ENCODE data around the gene PHIP. TPM values are rescaled to one million over a fixed set of nuclear protein-coding genes. Genes with fewer than 3 reads are reported as not detected.

PHIP gene
- polyA plus RNA-seq, 6 donors from 2014 or later: 9.0 to 18.7 (median 14.5) TPM

DNA sequence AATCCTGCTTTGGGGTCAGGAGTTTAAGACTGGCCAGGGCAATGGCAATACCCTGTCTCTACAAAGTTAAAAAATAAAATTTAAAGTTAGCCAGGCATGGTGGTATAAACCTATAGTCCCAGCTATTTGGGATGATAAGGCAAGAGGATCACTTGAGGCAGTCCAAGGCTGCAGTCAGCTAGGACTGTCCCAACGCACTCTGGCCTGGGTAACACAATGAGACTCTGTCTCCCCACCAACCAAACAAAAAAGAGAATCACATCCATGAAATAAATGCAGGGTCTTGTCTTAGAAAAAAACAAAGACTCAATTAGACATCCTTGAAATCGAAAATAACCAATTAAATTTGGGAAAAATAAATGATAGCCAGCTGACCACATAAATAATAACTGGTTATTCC lies 88.9 kb downstream of the PHIP start:
- no peaks in the 10 kb centered on the region for H3K4me1 Mint-ChIP-seq
- no peak for ATAC-seq (ENCODE audit: low read depth in 2 of 2)
- H3K4me3 Mint-ChIP-seq: no peak overlapping the region
- H3K27ac Mint-ChIP-seq: no peak overlapping the region
- no peaks in the 10 kb centered on the region for H3K9me3 Mint-ChIP-seq
- peaks cover 45 to 52% of the 10 kb centered on the region in 2 donors for H3K36me3 Mint-ChIP-seq
- no peak for DNase-seq
- H3K27me3 Mint-ChIP-seq: no peaks in the 10 kb centered on the region

DNA sequence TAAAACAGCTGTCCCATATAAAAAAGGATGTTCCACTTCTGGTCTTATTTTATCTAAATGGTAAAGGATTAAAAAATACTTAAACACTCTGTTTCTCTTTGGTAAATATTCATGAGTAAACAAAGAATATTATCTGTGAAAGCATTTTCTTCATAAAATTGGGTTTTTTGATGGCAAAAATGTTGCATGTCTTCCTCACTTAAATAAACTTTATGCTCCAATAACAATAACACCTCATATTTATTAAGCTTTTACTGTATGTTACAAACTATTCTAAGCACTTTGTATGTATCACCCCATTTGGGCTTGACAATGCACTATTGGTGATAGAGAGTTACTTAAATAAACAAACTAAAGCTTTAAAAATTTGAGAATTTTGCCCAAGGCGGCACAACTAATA lies 91.9 kb downstream of the PHIP start:
- no peak overlapping the region for H3K4me3 Mint-ChIP-seq
- H3K4me1 Mint-ChIP-seq: no peaks in the 10 kb centered on the region
- no peaks in the 10 kb centered on the region for H3K9me3 Mint-ChIP-seq
- H3K27ac Mint-ChIP-seq: no peak overlapping the region
- peaks cover 46 to 52% of the 10 kb centered on the region in 2 donors for H3K36me3 Mint-ChIP-seq
- no peaks in the 10 kb centered on the region for H3K27me3 Mint-ChIP-seq
- DNase-seq (no peak), ATAC-seq (ENCODE audit: low read depth in 2 of 2) (no peak)

DNA sequence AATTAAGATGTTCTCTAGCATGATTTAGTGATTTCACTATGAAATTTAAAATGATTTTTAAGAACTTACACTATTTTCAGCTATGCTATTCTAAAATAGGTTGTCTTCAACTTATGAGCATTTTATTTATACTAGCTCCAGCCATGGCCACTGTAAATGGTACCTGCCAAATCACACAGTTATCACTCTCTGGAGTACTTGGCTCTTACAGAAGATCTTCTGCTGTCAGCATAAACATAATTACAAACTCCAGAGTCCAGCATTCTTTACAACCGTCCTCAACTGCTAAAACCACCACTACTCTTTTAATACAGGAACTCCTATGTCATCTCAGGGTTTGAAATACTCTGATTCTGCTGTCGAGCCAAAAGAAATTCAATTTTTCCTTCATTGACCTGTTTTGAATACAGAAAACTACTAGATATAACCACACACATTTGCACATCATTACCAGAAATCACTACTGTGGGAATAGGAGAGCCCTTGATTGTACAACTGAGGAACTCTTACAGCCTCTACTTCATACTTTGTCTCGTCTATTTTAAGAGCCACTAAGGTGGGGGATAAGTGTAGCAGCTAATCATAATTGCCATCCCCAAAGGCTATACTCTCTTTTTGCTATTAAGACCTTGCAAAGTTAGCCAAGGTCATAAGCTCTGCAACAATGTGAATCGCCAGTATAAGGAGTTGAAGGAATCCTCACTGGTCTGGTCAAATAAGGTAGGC lies 93.7 kb downstream of the PHIP start:
- no peak for DNase-seq
- H3K4me1 Mint-ChIP-seq: peaks cover 0 to 5% (median 0%) of the 10 kb centered on the region in 3 donors
- no peaks in the 10 kb centered on the region for H3K9me3 Mint-ChIP-seq
- ATAC-seq (ENCODE audit: low read depth in 2 of 2): no peak
- H3K27ac Mint-ChIP-seq: peak overlapping the region in 2 of 6 donors; percentile 3 to 18
- no peak overlapping the region for H3K4me3 Mint-ChIP-seq
- H3K36me3 Mint-ChIP-seq: peaks cover 42 to 44% of the 10 kb centered on the region in 2 donors
- no peaks in the 10 kb centered on the region for H3K27me3 Mint-ChIP-seq

DNA sequence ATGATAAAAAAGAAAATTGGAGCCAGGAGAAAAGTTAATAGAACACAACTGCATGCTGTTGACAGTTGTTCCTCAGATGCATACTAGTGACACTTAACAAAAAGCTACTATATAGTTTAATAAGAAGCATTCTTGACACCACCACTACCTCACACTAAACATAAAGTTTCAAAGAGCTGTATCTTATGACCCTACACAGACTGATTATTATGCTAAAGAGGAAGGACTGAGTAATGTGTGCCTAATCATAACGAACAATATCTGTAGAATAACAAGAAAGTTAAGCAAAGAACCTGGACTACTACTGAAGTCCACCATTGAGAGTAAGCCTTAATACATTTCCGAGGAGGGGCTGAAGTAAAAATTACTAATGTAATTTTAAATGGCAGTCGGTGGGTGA lies 110.9 kb downstream of the PHIP start:
- Mint-ChIP-seq H3K4me3 (no peak overlapping the region), H3K36me3 (peaks cover 24 to 33% of the 10 kb centered on the region in 2 donors), H3K4me1 (no peaks in the 10 kb centered on the region), H3K27me3 (no peaks in the 10 kb centered on the region), H3K27ac (no peak overlapping the region), H3K9me3 (no peaks in the 10 kb centered on the region)
- ATAC-seq (ENCODE audit: low read depth in 2 of 2) (no peak), DNase-seq (no peak)

DNA sequence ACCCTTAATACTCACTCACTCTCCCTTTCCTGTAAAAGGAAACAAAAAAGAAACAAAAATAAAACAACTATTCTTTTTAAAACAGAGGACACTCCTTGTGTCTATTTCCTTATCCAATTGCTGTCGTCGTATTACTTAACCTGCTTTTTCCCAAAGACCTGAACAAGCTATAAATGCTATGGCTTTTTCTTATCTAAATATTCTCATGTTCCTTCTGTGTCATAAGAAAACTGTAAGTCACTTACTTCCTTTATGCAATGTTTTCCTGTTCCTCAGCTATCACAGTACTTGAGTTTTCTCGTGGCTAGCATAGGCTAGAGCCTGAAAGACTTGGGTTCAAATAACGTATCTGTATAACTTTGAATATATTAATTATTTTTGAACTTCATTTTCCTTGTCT lies 111.5 kb downstream of the PHIP start:
- Mint-ChIP-seq H3K27me3 (no peaks in the 10 kb centered on the region), H3K36me3 (peaks cover 27 to 39% of the 10 kb centered on the region in 2 donors), H3K27ac (peak overlapping the region in 2 of 6 donors; percentile 21 to 61), H3K4me1 (no peaks in the 10 kb centered on the region), H3K4me3 (no peak overlapping the region), H3K9me3 (no peaks in the 10 kb centered on the region)
- DNase-seq: no peak
- ATAC-seq (ENCODE audit: low read depth in 2 of 2): no peak

DNA sequence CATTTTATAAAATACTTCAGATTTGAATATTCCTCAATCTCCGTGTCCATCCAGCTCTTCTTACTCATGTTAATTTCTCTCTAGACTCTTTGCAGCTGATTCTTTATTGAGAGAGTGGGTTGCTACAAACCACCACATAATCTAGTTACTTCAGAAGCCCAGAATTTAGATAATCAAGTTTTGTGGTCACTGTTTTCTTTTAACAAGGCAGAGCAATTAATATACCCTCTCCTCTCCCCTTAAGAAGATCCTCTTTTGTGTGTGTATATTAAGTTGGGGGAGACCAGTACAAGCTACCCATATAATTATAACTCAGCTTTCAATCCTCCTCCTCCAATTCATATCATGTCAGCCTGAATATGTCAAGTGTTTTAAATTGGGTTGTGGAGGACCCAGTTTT lies 115.6 kb downstream of the PHIP start:
- Mint-ChIP-seq H3K27ac (no peak overlapping the region), H3K4me1 (no peaks in the 10 kb centered on the region), H3K36me3 (peaks cover 18 to 45% of the 10 kb centered on the region in 2 donors), H3K4me3 (no peak overlapping the region), H3K27me3 (no peaks in the 10 kb centered on the region), H3K9me3 (no peaks in the 10 kb centered on the region)
- no peak for ATAC-seq (ENCODE audit: low read depth in 2 of 2)
- no peak for DNase-seq

DNA sequence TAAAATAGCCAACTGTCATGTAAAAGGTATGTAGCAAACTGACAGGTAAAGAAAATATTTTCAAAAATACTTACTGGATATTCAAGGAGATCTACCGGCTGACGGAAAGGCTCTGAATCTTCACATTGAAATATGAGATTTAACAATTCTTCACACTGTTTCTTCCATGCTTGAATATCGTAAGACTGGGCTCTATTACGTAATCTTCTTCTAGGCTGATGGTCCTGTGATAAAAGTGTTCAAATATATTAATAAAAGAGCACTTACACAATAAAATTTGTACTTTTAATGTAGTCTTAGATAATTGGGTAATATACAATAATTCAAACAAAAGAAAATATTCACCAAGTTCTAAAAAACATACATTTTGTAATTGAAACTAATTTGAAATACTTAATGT lies 123.3 kb downstream of the PHIP start:
- Mint-ChIP-seq H3K36me3 (peaks cover 57 to 70% of the 10 kb centered on the region in 2 donors), H3K9me3 (peaks cover 0 to 11% (median 3%) of the 10 kb centered on the region in 7 donors), H3K27me3 (no peaks in the 10 kb centered on the region), H3K27ac (no peak overlapping the region), H3K4me1 (no peaks in the 10 kb centered on the region), H3K4me3 (no peak overlapping the region)
- DNase-seq: no peak
- ATAC-seq (ENCODE audit: low read depth in 2 of 2): no peak

DNA sequence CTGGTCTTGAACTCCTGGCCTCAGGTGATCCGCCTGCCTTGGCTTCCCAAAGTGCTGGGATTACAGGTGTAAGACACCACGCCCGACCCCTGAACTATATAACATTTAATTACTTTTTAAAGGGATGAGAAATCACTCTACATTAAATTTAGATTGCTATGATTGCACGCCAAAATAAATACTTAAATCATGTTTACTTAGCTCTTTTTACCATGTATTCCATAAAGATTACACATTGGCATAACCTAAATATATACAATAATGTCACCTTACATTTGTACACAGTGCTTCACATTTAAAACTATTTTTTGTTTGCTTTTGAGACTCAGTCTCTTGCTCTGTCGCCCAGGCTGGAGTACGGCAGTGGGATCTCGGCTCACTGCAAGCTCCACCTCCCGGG lies 124.3 kb downstream of the PHIP start:
- ATAC-seq (ENCODE audit: low read depth in 2 of 2) (no peak), DNase-seq (no peak)
- Mint-ChIP-seq H3K27ac (no peak overlapping the region), H3K4me1 (no peaks in the 10 kb centered on the region), H3K27me3 (no peaks in the 10 kb centered on the region), H3K36me3 (peaks cover 65 to 77% of the 10 kb centered on the region in 2 donors), H3K4me3 (no peak overlapping the region), H3K9me3 (peaks cover 0 to 20% (median 10%) of the 10 kb centered on the region in 7 donors)

DNA sequence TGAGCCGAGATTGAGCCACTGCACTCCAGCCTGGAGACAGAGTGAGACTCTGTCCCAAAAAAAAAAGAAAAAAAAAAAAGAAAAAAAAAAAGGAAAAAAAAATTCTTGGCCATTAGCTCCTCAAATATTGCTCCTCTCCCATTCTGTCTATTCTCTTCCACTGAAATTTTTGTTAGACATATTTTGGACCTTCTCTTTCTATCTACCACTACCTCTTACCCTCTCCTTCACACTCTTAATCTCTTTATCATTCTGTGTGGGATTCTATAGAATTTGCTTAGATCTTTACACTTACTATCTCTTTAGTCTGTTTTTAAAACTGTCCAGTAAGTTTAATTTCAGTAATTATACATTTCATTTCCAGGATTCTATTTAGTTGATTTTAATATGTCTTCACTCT lies 125.7 kb downstream of the PHIP start:
- no peaks in the 10 kb centered on the region for H3K27me3 Mint-ChIP-seq
- H3K4me3 Mint-ChIP-seq: no peak overlapping the region
- H3K27ac Mint-ChIP-seq: no peak overlapping the region
- ATAC-seq (ENCODE audit: low read depth in 2 of 2): no peak
- peaks cover 70% of the 10 kb centered on the region in 2 donors for H3K36me3 Mint-ChIP-seq
- H3K9me3 Mint-ChIP-seq: peaks cover 0 to 24% (median 11%) of the 10 kb centered on the region in 7 donors
- no peak for DNase-seq
- H3K4me1 Mint-ChIP-seq: no peaks in the 10 kb centered on the region

DNA sequence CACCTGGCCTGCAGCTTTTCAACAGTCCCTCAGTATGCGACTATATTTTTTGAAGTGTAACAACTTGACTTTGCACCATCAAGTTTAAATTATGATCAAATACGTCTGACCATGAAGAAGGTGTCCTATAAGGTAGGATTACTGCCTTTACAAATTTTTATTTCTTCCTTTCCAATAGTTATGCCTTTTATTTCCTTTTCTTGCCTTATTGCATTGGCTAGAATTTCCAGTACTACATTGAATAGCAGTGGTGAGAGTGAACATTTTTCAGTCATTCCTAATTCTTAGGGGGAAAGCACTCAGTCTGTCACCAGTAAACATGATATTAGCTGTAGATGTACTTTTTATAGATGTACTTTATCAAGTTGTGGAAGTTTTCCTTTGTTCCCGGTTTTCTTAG lies 129.3 kb downstream of the PHIP start:
- peak overlapping the region in 3 of 6 donors; percentile 13 to 47 (median 16) for H3K27ac Mint-ChIP-seq
- no peak for DNase-seq
- peaks cover 63 to 64% of the 10 kb centered on the region in 2 donors for H3K36me3 Mint-ChIP-seq
- no peak overlapping the region for H3K4me3 Mint-ChIP-seq
- H3K27me3 Mint-ChIP-seq: no peaks in the 10 kb centered on the region
- H3K4me1 Mint-ChIP-seq: peaks cover 0 to 6% (median 0%) of the 10 kb centered on the region in 3 donors
- ATAC-seq (ENCODE audit: low read depth in 2 of 2): no peak
- H3K9me3 Mint-ChIP-seq: peaks cover 0 to 24% (median 11%) of the 10 kb centered on the region in 7 donors

DNA sequence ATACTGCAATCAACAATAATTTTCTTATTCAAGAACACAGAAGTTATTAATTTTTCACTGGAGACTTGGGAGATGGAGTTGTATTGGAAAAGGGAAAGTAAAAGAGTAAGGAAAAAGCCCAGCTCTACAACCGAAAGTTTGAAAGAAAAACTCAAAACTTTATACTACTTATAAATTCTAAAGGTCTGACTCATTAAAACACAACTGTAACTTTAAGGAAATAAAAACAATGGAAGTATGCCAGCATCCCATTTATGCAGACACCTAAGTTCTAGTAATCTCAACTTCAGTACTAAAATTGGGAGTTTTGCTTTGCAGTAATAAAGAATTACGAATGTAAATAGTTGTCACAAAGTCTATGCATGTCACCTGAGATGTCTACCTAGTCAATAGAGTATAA lies 130.1 kb downstream of the PHIP start:
- no peak overlapping the region for H3K27ac Mint-ChIP-seq
- peaks cover 63 to 64% of the 10 kb centered on the region in 2 donors for H3K36me3 Mint-ChIP-seq
- no peak for DNase-seq
- ATAC-seq (ENCODE audit: low read depth in 2 of 2): no peak
- no peaks in the 10 kb centered on the region for H3K27me3 Mint-ChIP-seq
- peaks cover 0 to 24% (median 11%) of the 10 kb centered on the region in 7 donors for H3K9me3 Mint-ChIP-seq
- peaks cover 0 to 7% (median 0%) of the 10 kb centered on the region in 3 donors for H3K4me1 Mint-ChIP-seq
- H3K4me3 Mint-ChIP-seq: no peak overlapping the region

DNA sequence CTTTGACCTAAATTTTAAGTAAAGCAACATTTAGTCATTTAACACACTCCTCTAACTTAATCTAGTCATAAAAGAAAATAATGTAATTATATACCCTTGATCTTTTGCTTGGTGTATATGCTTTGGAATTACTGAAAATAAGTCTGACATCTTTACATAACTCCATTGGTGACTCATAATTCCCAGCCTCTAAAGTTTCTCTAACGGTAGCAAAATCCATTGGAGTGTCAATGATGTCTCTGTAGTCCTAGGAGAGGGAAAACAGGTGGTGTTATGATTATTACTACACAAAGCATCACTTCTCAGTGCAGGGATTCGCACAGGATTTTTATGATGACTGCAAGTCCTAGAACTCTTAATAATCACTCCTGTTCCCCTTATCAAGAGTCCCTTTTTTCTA lies 130.5 kb downstream of the PHIP start:
- H3K4me1 Mint-ChIP-seq: peaks cover 0 to 7% (median 0%) of the 10 kb centered on the region in 3 donors
- DNase-seq: no peak
- peaks cover 0 to 22% (median 11%) of the 10 kb centered on the region in 7 donors for H3K9me3 Mint-ChIP-seq
- H3K36me3 Mint-ChIP-seq: peaks cover 59 to 60% of the 10 kb centered on the region in 2 donors
- no peak for ATAC-seq (ENCODE audit: low read depth in 2 of 2)
- H3K4me3 Mint-ChIP-seq: no peak overlapping the region
- H3K27me3 Mint-ChIP-seq: no peaks in the 10 kb centered on the region
- no peak overlapping the region for H3K27ac Mint-ChIP-seq

DNA sequence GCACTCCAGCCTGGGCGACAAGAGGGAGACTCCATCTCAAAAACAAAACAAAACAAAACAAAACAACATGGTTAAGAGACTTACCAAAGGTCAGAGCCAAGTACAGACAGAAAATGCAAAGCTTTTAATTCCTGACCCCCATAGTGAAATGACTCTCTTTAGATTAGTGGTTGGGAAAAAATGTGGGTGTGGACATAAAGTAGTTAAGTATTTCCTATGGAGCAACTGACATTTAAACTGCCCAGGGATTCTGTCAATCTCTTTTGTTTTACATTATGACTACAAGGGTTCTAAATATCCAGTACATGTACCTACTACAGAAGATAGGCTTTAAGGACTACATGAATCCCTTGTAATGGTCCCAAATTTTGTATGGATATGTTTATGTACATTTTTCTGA lies 135.6 kb downstream of the PHIP start:
- Mint-ChIP-seq H3K27ac (no peak overlapping the region), H3K27me3 (no peaks in the 10 kb centered on the region), H3K9me3 (no peaks in the 10 kb centered on the region), H3K36me3 (peaks cover 25 to 39% of the 10 kb centered on the region in 2 donors), H3K4me1 (peaks cover 0 to 7% (median 0%) of the 10 kb centered on the region in 3 donors), H3K4me3 (no peak overlapping the region)
- no peak for DNase-seq
- no peak for ATAC-seq (ENCODE audit: low read depth in 2 of 2)

DNA sequence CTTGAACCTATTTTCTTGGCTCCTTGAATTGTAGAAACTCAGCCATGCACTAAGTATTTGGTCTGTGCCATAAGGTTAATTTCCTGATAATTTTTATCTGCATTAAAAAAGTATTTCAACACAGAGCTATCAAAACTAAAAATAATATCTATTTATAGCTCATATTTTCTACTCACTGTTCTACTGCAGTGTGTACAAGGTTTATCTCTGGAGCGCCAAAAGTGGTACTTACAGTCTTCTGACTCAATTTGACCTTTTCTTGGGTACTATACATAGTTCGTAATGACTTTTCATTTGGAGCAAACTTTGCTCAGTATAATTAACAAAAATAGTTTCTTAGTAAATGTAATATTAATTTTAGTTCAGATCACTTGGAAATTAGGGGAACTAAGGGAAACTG lies 141.5 kb downstream of the PHIP start:
- H3K4me1 Mint-ChIP-seq: peaks cover 0 to 3% (median 0%) of the 10 kb centered on the region in 3 donors
- no peak overlapping the region for H3K4me3 Mint-ChIP-seq
- no peak for ATAC-seq (ENCODE audit: low read depth in 2 of 2)
- DNase-seq: no peak
- H3K27ac Mint-ChIP-seq: no peak overlapping the region
- H3K27me3 Mint-ChIP-seq: no peaks in the 10 kb centered on the region
- peaks cover 10 to 11% of the 10 kb centered on the region in 2 donors for H3K36me3 Mint-ChIP-seq
- peaks cover 0 to 10% (median 0%) of the 10 kb centered on the region in 7 donors for H3K9me3 Mint-ChIP-seq

Data from naive B cell (primary cell).